HL-60/S4 (cell line): ENCODE measurements around the gene CCDC91.

Experiments used
- in situ Hi-C: fragments of 300-500 bp; cut with MboI; formaldehyde crosslinking; loops from 2 replicates; pipeline ENCODE4 v1.14.3; 2022; ENCODE audit warnings: low sequenced_read_pairs

The CCDC91 gene, protein sequence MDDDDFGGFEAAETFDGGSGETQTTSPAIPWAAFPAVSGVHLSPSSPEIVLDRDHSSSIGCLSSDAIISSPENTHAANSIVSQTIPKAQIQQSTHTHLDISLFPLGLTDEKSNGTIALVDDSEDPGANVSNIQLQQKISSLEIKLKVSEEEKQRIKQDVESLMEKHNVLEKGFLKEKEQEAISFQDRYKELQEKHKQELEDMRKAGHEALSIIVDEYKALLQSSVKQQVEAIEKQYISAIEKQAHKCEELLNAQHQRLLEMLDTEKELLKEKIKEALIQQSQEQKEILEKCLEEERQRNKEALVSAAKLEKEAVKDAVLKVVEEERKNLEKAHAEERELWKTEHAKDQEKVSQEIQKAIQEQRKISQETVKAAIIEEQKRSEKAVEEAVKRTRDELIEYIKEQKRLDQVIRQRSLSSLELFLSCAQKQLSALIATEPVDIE

DNA sequence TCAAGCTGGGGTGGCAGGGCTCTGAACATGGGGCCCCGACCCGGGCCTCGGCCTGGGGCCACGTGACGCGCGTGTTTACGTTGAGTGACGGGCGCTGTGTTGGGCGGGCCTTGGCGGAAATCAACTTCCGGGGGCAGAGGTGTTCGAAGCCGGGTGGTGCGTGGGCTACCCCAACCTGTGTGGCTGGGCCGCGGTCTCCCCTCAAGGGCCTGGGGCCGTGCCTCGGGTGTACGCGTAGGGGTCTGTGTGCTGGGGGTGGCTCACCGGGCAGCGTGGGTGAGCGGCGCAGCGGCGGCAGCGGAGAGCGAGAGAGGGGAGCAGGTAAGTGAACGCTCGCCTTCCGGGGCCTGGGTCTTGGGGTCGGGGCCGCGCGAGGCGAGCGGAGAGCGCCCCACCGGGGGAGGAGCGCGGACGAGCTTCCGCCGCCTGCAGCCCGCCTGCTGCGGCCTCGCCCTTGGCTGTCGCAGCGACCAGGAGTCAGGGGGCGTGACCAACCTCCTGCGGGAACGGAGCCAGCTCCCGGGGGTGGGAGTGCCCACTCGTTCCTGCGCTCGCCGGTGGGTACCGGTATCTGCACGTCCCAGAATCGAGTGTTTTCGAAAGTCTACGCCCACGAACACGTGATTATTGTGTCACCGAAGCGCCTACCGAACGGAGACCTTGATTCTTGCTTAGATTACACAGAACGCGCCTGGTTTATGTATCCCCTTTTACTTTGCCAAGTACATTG lies at the start of gene CCDC91:
TSS of gene CCDC91 (plus strand) at position 136 of the 730 bp plus-strand sequence. CDS start 66,760 bp downstream, outside the sequence.
- in situ Hi-C loops: no loop called here

DNA sequence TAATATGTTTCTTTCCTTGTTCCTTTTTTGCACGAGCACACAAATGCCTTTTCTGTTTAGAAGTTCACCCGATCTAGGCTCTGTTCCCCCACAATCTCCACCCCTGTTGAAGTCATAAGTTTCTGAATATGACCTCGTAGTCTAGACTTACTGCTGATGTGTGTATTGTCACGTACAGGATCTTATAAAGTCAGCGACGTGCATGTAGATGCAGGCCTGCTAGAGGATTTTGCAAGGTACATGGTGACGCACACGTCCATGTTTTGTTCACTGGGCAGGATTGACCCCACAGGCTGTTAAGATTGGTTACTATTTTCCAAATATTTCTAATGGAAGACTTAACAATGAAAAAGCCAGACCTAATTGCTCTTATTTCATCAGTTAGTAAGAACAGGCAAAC lies 46.2 kb upstream of the CCDC91 start:
- in situ Hi-C loops: no loop called here

DNA sequence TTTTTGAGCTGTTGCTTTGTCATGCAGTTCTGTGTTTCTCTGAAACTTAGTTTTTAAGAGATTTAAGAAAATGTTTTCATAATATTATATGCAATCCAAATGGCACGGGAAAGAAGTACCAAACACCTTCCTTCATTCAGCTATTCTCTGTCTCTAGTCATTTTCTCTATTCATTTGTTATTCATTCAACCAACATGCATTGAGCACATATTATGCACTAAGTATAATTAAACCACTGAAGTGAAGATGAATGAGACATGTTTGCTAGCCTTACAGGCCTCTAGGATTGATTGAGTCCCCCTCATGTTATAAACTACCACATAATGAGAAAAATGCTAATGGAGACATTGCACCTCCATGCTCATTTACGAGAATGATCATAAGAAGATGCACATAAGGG lies 45.7 kb upstream of the CCDC91 start:
- in situ Hi-C loops: no loop called here

DNA sequence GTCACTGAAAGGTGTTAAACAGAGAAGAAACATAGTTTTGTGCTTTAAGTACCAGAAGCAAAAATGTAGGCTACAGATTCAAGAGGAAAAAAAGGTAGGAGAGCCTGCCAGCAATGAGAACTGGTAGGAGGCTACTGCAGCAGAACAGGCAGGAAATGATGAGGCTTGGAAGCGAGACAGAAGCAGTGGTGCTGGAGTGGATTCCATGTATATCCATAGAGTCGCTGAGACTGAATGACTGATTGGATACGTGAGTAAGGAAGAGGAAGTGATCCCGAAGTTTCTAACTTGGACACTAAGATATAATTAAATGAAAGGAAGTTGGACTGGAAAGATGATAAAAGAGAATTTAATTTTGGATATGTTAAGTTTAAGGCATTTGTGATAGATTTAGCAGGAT lies 45.0 kb upstream of the CCDC91 start:
- in situ Hi-C loops: no loop called here

DNA sequence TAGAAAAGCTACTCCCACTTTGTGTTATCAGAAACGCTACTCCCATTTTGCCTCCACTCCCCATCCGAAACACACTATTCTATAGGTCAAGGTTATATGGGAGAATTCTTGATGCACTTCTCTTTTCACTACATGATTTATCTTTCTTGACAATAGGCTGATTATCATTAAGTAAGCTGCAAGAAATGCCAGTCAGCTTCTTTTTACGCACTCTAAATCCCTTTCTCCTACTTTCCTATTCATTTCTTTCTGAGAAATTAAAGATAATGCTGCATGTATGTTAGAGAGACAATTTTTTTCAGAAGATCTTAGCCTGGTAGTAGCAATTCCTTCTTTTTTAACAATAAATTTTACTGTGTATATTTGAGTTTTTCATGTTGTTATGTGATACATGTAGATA lies 41.0 kb upstream of the CCDC91 start:
- in situ Hi-C loops: no loop called here

DNA sequence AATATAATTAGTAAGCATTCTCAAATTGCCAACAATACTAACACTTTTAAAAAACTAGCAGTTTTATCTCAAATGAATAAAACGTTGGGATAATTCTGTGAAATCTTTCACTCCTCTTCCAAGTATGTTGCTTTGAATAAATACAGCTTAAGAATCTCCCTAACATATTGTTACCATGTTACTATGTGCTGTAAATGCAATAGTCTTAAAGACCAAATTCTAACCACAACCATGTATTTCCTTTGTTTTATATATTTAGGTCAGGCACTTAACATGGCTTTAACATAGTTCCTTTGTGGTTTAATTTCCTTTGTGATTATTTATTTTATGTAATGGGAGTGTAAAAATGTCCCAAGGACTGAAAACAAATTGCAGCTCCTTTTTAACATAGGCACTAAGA lies 33.9 kb upstream of the CCDC91 start:
- in situ Hi-C loops: no loop called here

DNA sequence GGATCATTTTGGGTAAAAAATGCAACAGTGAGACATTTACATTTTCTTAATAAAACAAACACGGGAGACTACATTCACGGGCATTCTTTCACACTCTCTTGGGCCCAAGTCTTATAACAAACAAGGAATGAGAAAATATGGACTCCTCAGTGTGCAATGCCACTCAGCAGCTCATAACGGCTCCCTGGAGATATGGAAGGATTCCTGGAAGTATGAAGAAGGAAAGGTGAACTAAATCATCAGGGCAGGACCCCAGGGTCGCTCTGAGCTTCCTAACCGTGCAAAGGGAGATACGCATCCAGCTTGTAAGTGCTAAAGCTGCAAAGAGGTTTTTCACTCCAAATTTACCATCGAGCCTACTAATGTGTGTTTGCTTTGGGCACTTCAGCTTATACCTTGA lies 33.5 kb upstream of the CCDC91 start:
- in situ Hi-C loops: no loop called here

DNA sequence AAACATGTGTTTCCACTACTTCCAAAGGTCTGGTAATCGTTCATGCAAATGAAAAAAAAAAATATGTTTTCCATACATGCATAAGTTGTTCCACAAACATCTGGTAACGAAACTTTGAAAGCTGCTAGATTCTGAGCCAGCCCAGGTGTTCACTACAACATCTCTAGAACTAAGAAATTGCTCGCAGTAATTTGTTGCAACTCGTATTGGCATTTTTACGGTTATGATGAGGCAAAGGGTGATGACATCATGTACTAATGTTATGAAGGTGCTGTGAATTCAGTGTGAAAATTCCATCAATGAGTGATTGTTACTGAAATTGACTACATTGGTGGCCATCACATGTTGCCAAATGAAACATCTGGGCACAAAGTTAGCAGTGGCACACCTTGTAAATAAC lies 31.9 kb upstream of the CCDC91 start:
- in situ Hi-C loops: no loop called here

DNA sequence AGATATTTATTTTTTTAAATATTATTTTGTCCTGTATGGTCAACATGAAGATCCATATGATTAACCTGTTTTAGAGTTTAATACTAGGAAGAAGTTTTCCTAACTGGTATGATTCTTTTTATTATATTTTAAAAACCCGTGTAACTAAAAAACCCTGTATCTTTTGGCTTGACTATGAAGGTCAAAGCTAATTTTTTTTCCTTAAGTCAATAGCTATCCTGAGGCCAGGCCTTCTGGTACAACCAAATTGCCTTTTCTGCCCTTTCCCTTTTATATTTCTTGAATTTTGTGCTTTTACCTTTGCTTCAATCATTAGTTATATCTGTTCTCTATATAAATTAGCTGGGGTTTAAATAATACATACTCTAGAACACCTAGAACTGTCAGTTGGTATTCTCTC lies 30.6 kb upstream of the CCDC91 start:
- in situ Hi-C loops: no loop called here

DNA sequence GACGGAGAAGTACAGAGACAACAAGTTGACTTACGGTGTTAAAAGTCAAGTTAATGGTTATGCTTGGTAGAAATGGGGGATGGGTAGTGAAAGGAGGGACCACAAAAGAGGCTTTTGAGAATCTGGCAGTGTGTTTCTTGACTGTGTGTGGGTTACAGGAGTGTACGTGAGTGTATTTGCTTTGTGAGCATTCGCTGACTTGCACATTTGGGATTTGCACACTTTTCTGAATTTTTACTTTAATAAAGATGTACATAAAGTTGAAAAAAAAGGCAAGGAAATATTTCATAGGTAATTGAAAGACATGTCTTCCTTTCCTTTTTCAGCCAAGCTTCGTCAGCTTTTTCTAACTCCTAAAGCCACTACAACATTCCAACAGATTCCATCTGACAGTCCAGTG lies 28.6 kb upstream of the CCDC91 start:
- in situ Hi-C loops: no loop called here

DNA sequence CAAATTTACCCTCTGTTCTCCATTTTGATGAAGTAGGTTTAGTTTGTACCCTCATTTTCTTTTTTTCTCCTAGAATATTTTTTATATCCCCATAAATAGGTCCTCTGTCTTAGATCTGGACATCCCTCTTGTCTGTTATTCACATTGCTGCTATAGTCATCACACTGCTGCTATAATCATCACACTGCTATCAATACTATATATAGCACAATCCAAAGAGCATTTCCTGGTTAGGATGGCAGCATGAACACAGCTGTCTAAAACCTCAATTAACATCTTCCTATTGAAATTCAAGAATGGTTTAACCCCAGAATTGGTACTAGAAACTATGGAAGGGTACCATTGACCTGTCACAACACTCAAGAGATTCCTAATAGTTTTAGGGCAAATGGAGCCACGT lies 27.6 kb upstream of the CCDC91 start:
- in situ Hi-C loops: no loop called here

DNA sequence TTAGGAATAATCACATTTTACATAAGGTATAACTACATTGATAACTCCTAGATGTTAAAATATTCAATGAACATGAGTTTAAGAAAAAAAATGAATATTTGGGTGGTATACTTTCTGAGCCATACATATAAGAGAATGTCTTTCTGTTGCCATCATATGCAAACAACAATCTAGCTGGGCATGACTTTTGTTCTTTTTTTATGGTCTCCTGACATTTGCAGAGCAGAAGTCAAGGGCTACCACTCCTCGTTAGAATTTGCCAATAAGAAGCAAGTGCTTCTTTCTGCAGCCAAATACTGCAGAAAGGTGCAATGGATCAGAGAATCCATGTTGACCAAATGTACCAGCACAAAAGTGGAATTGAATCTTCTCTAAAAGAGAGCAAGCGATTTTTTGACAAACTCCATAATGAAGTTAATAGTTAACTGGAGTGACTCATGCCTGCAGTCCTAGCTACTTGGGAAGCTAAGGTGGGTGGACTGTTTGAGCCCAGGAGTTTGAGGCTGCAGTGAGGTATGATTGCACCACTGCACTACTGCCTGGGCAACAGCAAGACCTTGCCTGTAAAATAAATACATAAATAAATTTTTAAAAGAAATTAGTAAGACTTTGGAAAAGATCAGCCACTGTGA lies 25.5 kb upstream of the CCDC91 start:
- in situ Hi-C loops: no loop called here

DNA sequence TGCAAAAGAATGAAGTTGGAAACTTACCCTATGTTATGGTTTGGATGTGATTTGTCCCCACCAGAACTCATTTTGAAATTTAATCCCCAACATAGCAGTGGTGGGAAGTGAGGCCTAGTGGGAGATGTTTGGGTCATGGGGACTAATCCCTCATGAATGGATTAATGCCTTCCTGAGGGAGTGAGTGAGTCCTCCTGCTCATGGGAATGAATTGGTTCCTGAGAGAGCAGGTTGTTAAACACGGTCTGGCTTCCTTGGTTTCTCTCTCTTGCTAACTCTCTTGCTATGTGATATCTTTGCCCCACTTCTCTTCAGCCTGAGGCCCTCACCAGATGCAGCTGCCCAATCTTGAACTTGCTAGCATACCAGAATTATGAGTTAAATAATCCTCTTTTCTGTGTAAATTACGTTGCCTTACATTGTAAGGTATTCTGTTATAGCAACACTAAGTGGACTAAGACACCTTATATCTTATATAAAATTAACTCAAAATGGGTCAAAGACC lies 22.2 kb upstream of the CCDC91 start:
- in situ Hi-C loops: no loop called here

DNA sequence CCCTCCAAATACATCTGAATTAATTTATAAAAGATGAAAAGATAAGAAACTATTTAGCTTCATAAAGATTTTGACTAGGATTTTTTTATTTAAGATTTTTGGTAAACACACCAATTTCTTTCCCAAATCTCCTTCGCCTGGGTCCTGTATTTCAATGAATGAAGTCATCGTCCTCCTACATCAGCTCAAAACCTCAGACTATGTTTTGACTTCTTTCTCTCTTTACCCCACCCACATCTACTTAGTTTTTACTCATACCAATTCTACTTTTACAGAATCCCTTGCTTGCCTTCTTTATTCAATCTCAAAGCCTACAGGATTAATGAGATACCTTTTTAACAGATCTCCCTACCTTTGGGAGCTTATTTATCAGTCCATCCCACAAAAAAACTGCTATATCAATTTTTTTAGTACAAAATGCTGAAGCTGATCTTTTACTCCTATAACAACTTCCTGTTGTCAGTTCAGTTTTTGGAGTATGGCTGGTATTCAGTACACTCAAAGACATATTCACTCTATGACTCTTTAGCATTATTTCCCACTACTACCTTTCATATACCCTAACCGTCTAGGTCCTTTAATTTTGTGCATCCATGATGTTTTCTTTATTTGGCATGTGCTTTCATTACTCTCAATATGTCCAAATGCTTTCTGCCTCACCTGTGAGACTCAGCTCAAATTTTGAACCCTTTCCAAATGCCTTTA lies 18.7 kb upstream of the CCDC91 start:
- in situ Hi-C loops: no loop called here

DNA sequence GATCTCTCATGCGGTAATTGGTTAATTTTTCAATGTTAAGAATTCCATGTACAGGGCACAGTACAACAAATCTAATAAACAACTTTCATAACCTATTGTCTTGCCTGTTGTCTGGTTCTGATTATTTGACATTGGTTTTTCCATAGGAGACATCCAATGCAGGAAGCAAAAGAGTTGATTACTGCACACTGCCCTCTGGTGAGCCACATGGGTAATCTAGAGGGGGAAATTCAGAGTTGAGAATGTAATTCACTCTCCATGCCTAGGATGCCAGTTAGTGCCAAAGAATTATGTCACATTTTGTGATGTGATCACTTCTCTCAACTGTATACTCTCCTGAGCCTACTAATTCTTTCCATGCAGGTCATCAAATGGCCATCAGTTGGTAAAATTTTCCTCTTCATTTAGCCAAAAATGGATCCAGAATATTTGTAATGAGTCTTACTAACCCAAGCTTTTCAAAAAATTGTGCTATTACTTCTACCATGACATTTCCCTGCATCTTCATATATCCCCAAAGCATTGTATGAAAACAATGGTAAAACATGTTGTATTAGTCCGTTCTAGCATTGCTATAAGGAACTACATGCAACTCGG lies 17.7 kb upstream of the CCDC91 start:
- in situ Hi-C loops: no loop called here

DNA sequence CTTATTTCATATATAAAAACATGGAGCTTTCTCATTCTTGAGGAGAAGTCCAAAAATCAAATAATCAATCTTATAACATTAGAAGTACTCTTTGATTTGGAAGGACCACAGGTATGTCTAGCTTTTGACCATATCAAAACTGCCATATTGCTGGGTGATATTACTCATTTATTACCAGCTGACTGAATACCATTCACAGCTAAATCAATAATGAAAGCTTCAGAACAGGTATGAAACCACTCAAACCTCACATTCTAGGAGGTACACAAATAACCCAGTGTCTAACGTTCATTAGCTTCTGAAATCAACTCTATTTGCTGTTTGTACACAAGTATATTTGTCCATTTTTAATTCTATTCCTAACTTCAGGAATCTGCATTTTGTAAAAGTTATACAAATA lies 16.8 kb upstream of the CCDC91 start:
- in situ Hi-C loops: no loop called here

DNA sequence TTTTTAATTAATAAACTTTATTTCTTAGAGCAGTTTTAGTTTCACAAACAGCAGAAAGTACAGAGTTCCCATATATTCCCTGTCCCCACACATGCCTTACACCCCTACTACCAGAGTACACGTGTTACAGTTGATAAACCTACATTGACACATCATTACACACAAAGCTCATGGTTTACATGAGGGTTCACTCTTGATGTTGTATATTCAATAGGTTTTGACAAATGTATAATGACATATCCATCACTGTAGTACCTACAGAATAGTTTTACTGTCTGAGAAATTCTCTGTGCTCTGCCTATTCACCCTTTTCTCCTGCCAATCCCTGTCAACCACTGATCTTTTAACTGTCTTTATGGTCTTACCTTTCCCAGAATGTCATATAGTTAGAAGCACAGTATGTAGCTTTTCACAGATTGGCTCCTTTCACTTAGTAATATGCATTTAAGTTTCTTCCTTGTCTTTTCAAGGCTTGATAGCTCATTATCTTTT lies 15.1 kb upstream of the CCDC91 start:
- in situ Hi-C loops: no loop called here

DNA sequence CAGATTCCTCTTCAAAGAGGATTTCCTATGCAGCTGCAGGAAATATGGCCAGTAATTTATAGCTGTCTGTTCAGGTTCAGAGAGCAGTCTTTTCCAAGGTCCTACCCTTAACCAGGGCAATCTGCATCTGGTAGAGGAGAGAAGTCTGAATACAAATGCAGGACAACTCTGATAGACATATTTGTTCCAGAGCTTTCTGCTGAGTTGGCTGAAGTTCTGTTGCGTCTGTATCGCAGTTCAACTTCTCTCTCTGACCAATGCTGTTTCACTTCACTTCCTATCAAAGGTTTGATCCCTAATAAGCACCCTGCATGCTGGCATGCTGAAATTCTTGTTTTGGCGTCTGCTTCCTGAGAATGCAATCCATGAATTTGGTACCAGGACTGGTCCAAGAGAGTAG lies 14.0 kb upstream of the CCDC91 start:
- in situ Hi-C loops: no loop called here

DNA sequence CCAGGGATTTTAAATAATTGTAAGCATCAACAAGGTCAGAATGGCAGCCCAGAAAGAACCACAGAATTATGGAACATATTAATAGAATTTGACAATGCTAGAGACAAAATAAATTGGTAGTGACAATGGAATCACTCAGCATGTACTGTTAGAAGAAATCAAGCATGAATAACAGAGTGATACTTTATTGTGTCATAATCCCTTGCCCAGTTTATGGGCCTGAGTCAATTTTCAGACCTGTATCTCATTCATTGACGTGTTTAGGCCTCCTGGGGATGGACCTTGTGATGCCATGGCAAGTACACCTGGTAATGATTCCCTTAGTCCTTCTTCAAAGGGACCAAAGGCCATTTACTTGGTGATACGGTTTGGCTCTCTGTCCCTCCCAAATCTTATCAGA lies 12.8 kb upstream of the CCDC91 start:
- in situ Hi-C loops: no loop called here

DNA sequence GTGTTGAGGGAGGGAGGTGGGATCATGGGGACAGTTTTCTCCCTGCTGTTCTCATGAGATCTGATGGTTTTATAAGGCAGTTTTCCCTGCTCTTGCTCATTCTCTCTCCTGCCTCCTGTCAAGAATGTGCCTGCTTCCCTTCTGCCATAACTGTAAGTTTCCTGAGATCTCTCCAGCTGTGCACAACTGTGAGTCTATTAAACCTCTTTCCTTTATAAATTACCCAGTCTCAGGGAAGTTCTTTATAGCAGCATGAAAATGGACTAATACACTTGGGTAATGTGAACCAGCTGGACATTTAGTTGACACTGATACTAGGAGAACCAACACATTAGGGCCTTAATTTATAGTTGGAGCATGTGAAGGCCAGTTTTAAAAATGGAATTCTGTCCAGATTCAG lies 12.4 kb upstream of the CCDC91 start:
- in situ Hi-C loops: no loop called here

DNA sequence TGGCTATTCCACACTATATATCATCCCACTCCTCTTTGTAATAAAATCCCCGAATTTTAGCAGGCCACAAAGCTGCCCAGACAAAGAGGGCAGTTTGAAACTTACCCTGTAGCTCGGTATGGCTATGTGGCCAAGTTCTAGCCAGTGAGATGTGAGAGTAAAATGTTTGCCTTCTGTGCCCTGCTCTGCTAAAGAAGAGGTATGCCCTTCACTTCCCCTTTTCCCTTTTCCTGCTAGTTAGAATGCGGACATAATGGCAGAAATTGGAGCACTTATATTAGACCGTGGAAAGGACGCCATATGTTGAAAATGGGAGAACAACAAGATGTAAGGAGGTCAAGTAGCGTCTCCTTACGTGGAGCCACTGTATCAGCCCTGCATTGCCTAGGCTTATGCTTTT lies 11.5 kb upstream of the CCDC91 start:
- in situ Hi-C loops: no loop called here
